Colonic mucosa (tissue), 4 donors: ENCODE results near the gene CDYL. TPM values are rescaled to one million over a fixed set of nuclear protein-coding genes. Genes with fewer than 3 reads are reported as not detected.

Experiments used
- DNase-seq: peaks from one replicate; pipeline ENCODE4 v3.0.0-alpha.2; 2020
- H3K27ac ChIP-seq: fragments of 200-600 bp; one replicate; pipeline ENCODE4 v1.8.0; 2021
- H3K27me3 ChIP-seq: fragments of 200-600 bp; one replicate; pipeline ENCODE4 v1.8.0; 2021
- H3K36me3 ChIP-seq: fragments of 200-600 bp; one replicate; pipeline ENCODE4 v1.8.0; 2021
- H3K4me1 ChIP-seq: fragments of 200-600 bp; one replicate; pipeline ENCODE4 v1.8.0; 2021; ENCODE audit warnings: mild to moderate bottlenecking
- H3K4me3 ChIP-seq: fragments of 200-600 bp; one replicate; pipeline ENCODE4 v1.8.0; 2021
- H3K9ac ChIP-seq, 2 donors: one replicate each; pipeline ENCODE4 v1.7.0; 2013; ENCODE audit warnings: control low read depth in 2 of 2, low read depth in 2 of 2, low read length in 2 of 2
- H3K9me3 ChIP-seq: fragments of 200-600 bp; one replicate; pipeline ENCODE4 v1.8.0; 2021
- CTCF ChIP-seq: fragments of 200-600 bp; IDR thresholded peaks from one replicate; pipeline ENCODE4 v1.8.0; 2022; ENCODE audit warnings: antibody characterized with exemption, mild to moderate bottlenecking
- intact Hi-C: fragments of 100-400 bp; cut with DNase I; formaldehyde crosslinking; loops from one replicate; pipeline ENCODE4 v1.14.1; 2022
- total RNA-seq, 2 donors: library from RNA; stranded (reverse); fragmentation: NEBNext Ultra II Directional in 1 of 2; extraction: Animal tissue kit (Norgen Biotek cat#: 25700) in 1 of 2; gene quantifications; one replicate each; pipeline ENCODE4 v1.2.1, GENCODE V29; 2021
- donor health status: healthy.
- donor health status: DM: no; HTN: no; CAD: no.
- donor health status: DM: no; HTN: no; CAD: no.

The CDYL gene
- total RNA-seq, 2 donors from 2014 or later, result 44.3 to 48.6 TPM

- intact Hi-C loops, result no loop called here
- no peaks in the 10 kb centered on the region for H3K27me3 ChIP-seq
- H3K27ac ChIP-seq, result no peak overlapping the region
- no peak overlapping the region for H3K9ac ChIP-seq
- no peak for TF ChIP-seq CTCF
- H3K4me1 ChIP-seq, result no peaks in the 10 kb centered on the region
- peaks cover 6% of the 10 kb centered on the region for H3K36me3 ChIP-seq
- no peak for DNase-seq
- H3K9me3 ChIP-seq, result no peaks in the 10 kb centered on the region
- no peak overlapping the region for H3K4me3 ChIP-seq
Observed at GRCh38 chr6:4890191-4890590, 114.0 kb downstream of the CDYL start.

GRCh38 chr6:4890627-4891026 lies 114.4 kb downstream of the CDYL start:
- no peaks in the 10 kb centered on the region for H3K27me3 ChIP-seq
- DNase-seq, result no peak
- H3K4me1 ChIP-seq, result no peaks in the 10 kb centered on the region
- no peak overlapping the region for H3K9ac ChIP-seq
- no peaks in the 10 kb centered on the region for H3K9me3 ChIP-seq
- no peak overlapping the region for H3K4me3 ChIP-seq
- H3K36me3 ChIP-seq, result peaks cover 6% of the 10 kb centered on the region
- no peak overlapping the region for H3K27ac ChIP-seq
- no peak for TF ChIP-seq CTCF
- intact Hi-C loops, result no loop called here

GRCh38 chr6:4891141-4891540 lies 114.9 kb downstream of the CDYL start:
- no peaks in the 10 kb centered on the region for H3K9me3 ChIP-seq
- no peak for DNase-seq
- no peaks in the 10 kb centered on the region for H3K4me1 ChIP-seq
- H3K4me3 ChIP-seq, result no peak overlapping the region
- peaks cover 6% of the 10 kb centered on the region for H3K36me3 ChIP-seq
- no peak overlapping the region for H3K9ac ChIP-seq
- no peak for TF ChIP-seq CTCF
- intact Hi-C loops, result no loop called here
- no peak overlapping the region for H3K27ac ChIP-seq
- H3K27me3 ChIP-seq, result no peaks in the 10 kb centered on the region

GRCh38 chr6:4892785-4893485 lies 116.7 kb downstream of the CDYL start:
- DNase-seq, result no peak

GRCh38 chr6:4894049-4894448 lies 117.8 kb downstream of the CDYL start:
- no peak for TF ChIP-seq CTCF
- Histone ChIP-seq H3K9me3 (no peaks in the 10 kb centered on the region), H3K27ac (no peak overlapping the region), H3K4me1 (no peaks in the 10 kb centered on the region), H3K36me3 (peaks cover 6% of the 10 kb centered on the region), H3K4me3 (no peak overlapping the region), H3K9ac (no peak overlapping the region), H3K27me3 (no peaks in the 10 kb centered on the region)
- intact Hi-C loops, result no loop called here
- DNase-seq, result no peak

More at GRCh38 chr6:4892785-4893485, 116.7 kb downstream of the CDYL start:
- H3K4me1 ChIP-seq, result no peaks in the 10 kb centered on the region
- no peak overlapping the region for H3K9ac ChIP-seq
- no peak for TF ChIP-seq CTCF
- no peak overlapping the region for H3K27ac ChIP-seq
- no peak overlapping the region for H3K4me3 ChIP-seq
- peaks cover 6% of the 10 kb centered on the region for H3K36me3 ChIP-seq
- H3K9me3 ChIP-seq, result no peaks in the 10 kb centered on the region
- H3K27me3 ChIP-seq, result no peaks in the 10 kb centered on the region
- intact Hi-C loops, result no loop called here
